ENCODE measurements around the gene KRT83.

- TF ChIP-seq CTCF (IDR thresholded peaks at IDR 0.05) (no peak), POLR2A (IDR thresholded peaks at IDR 0.05) (no peak)
These were observed 37.6 kb upstream of the KRT83 start for GRCh38 chr12:52358575-52359350.
